SH-SY5Y (cell line): ENCODE data around the gene PLA2G4E.

Source experiments
- GATA2 ChIP-seq: IDR thresholded peaks from 2 replicates; pipeline ENCODE4 v1.6.1; 2011; ENCODE audit warnings: mild to moderate bottlenecking, low read depth, low read length
- GATA3 ChIP-seq: IDR thresholded peaks from 2 replicates; pipeline ENCODE4 v1.6.1; 2011; ENCODE audit warnings: low read depth, mild to moderate bottlenecking, low read length, moderate library complexity

DNA sequence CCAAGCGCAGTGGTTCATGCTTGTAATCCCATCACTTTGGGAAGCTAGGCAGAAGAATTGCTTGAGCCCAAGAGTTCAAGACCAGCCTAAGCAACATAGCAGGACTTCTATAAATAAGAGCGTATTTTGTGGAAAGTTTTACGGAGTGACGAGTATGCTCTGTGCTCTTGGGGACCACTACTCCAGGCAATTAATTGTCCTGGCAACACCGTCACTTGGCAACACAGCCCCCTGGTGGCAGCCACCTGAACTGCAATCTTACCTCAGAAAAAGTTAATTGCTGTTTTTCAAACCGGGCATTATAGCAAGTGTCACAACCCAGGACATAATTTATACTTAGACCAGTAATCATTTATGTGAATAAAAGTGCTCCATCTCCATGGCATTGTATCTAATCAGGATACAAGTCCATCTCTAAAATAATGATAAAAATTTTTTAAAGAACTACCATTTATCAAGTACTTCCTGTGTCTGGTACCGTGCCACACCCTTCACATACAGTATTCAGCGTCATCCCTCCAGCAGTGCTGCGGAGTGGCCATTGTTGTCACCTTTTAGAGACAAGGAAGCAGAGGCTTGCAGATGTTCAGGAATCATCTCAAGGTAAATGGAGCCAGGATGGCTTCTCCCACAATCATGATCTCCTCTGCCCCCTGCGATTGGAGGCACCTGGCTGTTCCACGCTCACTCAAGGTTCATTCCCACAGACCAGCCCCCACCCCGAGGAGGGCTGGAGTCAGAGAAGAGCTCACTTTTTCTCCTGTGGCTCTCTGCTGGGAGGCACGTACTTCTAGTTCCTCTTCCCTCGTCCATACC is 39.0 kb upstream of the PLA2G4E start:
- TF ChIP-seq GATA2 (no peak), GATA3 (no peak)
